ENCODE data around the gene SLC23A2. TPM values are rescaled to one million over a fixed set of nuclear protein-coding genes. Genes with fewer than 3 reads are reported as not detected.
"Not testable (repeated sequence)": the region's sequence is repeated elsewhere in the genome, so short reads cannot be mapped to it uniquely, and the experiment has no call there.

The SLC23A2 gene
- total and polyA plus RNA-seq, 8 donors = 4.3 to 12.9 (median 8.8) TPM

DNA sequence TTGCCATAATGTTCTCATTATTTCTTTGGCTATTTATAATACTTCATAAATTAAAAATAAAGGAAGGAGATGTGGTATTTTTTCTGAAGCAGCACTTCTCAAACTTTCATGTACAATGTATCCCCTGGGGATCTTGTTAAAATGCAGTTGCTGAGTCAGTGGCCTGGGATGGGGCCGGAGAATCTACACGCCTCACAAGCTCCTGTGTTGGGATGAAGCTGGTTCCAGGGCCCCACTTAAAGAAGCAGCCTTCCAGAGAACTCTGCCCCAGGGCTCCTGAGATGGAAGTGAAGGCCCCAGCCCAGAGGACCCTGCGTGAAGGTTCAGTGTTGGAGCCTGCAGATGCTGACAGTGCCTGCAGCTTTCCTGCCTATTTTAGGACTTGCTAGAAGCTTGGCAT, 40.1 kb upstream of the SLC23A2 start:
- WGBS, 2 donors = 73 to 74% methylated on average over 3 of the region's 3 CpGs
- Histone ChIP-seq H3K9me3 (no peaks in the 10 kb centered on the region), H3K27ac (no peak overlapping the region), H3K4me1 (no peaks in the 10 kb centered on the region), H3K4me3 (no peak overlapping the region), H3K27me3 (no peaks in the 10 kb centered on the region), H3K36me3 (no peaks in the 10 kb centered on the region)
- no peak for DNase-seq
- no peak for ATAC-seq
- TF ChIP-seq, protein P1, sequence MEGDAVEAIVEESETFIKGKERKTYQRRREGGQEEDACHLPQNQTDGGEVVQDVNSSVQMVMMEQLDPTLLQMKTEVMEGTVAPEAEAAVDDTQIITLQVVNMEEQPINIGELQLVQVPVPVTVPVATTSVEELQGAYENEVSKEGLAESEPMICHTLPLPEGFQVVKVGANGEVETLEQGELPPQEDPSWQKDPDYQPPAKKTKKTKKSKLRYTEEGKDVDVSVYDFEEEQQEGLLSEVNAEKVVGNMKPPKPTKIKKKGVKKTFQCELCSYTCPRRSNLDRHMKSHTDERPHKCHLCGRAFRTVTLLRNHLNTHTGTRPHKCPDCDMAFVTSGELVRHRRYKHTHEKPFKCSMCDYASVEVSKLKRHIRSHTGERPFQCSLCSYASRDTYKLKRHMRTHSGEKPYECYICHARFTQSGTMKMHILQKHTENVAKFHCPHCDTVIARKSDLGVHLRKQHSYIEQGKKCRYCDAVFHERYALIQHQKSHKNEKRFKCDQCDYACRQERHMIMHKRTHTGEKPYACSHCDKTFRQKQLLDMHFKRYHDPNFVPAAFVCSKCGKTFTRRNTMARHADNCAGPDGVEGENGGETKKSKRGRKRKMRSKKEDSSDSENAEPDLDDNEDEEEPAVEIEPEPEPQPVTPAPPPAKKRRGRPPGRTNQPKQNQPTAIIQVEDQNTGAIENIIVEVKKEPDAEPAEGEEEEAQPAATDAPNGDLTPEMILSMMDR (IDR thresholded peaks at IDR 0.05) = no peak
- intact Hi-C loops (cut with DNase I) = no loop called here
- no peak for FAIRE-seq

DNA sequence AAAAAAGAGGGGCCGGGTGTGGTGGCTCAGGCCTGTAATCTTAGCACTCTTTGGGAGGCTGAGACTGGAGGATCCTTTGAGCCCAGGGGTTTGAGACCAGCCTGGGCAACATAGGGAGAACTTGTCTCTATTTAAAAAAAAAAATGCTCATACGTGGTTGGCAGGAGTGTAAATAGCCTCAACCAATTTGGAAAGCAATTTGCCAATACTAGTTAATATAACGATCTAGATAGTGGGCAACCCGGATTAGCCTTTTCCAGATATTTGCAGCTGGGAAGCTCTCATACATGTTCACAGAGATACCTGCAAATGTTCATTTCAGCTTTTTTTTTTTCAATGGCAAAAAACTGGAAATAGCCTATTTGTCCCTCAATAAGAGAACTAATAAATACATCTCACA, 39.0 kb upstream of the SLC23A2 start:
- TF ChIP-seq, protein P1 (IDR thresholded peaks at IDR 0.05) = no peak
- ATAC-seq (no peak), DNase-seq (no peak), FAIRE-seq (no peak)
- Histone ChIP-seq H3K4me1 (no peaks in the 10 kb centered on the region), H3K4me3 (no peak overlapping the region), H3K27me3 (no peaks in the 10 kb centered on the region), H3K9me3 (no peaks in the 10 kb centered on the region), H3K27ac (no peak overlapping the region), H3K36me3 (no peaks in the 10 kb centered on the region)
- WGBS, 2 donors = 57 to 69% methylated on average over 4 of the region's 4 CpGs
- intact Hi-C loops (cut with DNase I) = no loop called here

DNA sequence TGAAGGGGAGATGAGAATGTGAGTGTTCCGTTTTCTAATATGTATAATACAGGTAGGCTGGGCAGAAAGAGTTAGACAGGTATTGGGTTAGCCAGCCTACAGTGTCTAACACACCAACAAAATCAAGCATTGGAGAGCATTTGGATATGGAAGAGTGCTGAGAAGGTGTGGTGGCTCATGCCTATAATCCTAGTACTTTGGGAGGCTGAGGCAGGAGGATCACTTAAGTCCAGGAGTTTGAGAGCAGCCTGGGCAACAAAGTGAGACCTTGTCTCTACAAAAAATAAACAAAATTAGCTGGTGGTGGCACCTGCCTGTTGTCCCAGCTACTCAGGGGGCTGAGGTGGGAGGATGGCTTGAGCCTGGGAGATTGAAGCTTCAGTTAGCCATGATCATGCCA, 38.6 kb upstream of the SLC23A2 start:
- H3K27me3 ChIP-seq = no peaks in the 10 kb centered on the region
- H3K4me1 ChIP-seq = no peaks in the 10 kb centered on the region
- H3K27ac ChIP-seq = no peak overlapping the region
- no peak for ATAC-seq
- WGBS, 2 donors = 71 to 82% methylated on average over 1 of the region's 1 CpG
- intact Hi-C loops (cut with DNase I) = no loop called here
- H3K9me3 ChIP-seq = no peaks in the 10 kb centered on the region
- no peaks in the 10 kb centered on the region for H3K36me3 ChIP-seq
- TF ChIP-seq, protein P1 (IDR thresholded peaks at IDR 0.05) = no peak
- no peak for FAIRE-seq
- DNase-seq = no peak
- no peak overlapping the region for H3K4me3 ChIP-seq

DNA sequence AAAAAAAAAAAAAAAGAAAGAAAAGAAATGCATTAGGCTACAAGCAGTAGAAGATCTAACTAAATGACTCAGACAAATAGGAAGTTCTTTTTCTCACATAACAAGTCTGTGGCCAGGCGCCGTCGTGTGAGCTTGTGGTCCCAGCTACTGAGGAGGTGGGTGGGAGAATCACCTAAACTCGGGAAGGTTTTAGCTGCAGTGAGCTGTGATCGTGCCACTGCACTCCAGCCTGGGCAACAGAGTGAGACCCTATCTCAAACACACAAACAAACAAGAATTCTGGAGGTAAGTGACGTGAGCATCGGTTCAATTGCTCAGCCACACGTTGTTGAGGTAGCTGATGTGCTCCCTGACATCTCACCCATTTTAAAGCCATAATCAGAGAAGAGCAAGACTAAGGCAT, 37.9 kb upstream of the SLC23A2 start:
- no peak overlapping the region for H3K27ac ChIP-seq
- H3K4me3 ChIP-seq = no peak overlapping the region
- TF ChIP-seq, protein P1 (IDR thresholded peaks at IDR 0.05) = no peak
- FAIRE-seq (no peak), DNase-seq (no peak), ATAC-seq (no peak)
- no peaks in the 10 kb centered on the region for H3K36me3 ChIP-seq
- no peaks in the 10 kb centered on the region for H3K9me3 ChIP-seq
- H3K4me1 ChIP-seq = no peaks in the 10 kb centered on the region
- WGBS, 2 donors = 54 to 68% methylated on average over 8 of the region's 8 CpGs
- H3K27me3 ChIP-seq = no peaks in the 10 kb centered on the region
- intact Hi-C loops (cut with DNase I) = no loop called here

DNA sequence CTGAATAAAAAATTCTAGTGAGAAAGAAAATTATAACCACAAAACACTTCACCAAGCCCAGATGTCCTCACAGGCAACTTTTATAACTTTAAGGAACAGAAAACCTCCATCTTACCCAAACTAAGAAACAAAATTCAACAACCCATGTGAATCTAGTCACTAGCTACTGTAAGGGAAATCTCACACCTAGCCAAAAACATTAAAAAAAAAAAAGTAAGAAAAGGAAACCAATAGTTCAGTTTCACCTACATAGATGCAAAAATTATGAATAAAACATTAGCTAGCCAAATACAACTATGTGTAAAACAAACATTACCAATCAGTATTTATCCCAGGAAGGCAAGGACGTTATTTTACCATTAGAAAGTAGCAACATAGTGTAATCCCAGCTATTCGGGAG, 35.5 kb upstream of the SLC23A2 start:
- no peak for FAIRE-seq
- no peak overlapping the region for H3K4me3 ChIP-seq
- H3K36me3 ChIP-seq = no peaks in the 10 kb centered on the region
- no peak for DNase-seq
- H3K27ac ChIP-seq = no peak overlapping the region
- intact Hi-C loops (cut with DNase I) = no loop called here
- H3K27me3 ChIP-seq = no peaks in the 10 kb centered on the region
- no peak for ATAC-seq
- WGBS, 2 donors = 43 to 48% methylated on average over 2 of the region's 2 CpGs
- TF ChIP-seq, protein P1 (IDR thresholded peaks at IDR 0.05) = no peak
- no peaks in the 10 kb centered on the region for H3K4me1 ChIP-seq
- H3K9me3 ChIP-seq = no peaks in the 10 kb centered on the region

DNA sequence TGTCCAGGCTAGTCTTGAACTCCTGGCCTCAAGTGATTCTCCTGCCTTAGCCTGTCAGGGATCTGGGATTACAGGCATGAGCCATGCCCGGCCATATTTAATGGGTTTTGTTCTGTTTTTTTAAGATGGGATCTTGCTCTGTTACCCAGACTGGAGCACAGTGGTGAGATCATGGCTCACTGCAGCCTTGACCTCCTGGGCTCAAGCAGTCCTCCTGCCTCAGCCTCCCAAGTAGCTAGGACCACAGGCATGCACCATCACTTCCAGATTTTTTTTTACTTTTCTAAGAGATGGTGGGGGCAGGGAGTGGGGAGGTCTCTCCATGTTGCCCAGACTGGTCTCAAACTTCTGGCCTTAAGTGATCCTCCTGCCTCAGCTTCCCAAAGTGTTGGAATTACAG, 34.2 kb upstream of the SLC23A2 start:
- ATAC-seq, FAIRE-seq: not testable (repeated sequence)
- 75 to 80% methylated on average over 1 of the region's 1 CpG for WGBS, 2 donors

More for the DNA sequence above, 34.2 kb upstream of the SLC23A2 start:
- DNase-seq; H3K27ac ChIP-seq; H3K4me1 ChIP-seq; H3K4me3 ChIP-seq; H3K36me3 ChIP-seq; H3K9me3 ChIP-seq; H3K27me3 ChIP-seq; intact Hi-C loops (cut with DNase I): not testable (repeated sequence)
